Measurements from ENCODE around the gene CFAP77. TPM values are rescaled to one million over a fixed set of nuclear protein-coding genes. Genes with fewer than 3 reads are reported as not detected.

Gene CFAP77
- total and polyA plus RNA-seq, 2 of the 13 experiments (the other 11 are each of a cell fraction or from before 2014, with no cell fraction given) = not detected

DNA sequence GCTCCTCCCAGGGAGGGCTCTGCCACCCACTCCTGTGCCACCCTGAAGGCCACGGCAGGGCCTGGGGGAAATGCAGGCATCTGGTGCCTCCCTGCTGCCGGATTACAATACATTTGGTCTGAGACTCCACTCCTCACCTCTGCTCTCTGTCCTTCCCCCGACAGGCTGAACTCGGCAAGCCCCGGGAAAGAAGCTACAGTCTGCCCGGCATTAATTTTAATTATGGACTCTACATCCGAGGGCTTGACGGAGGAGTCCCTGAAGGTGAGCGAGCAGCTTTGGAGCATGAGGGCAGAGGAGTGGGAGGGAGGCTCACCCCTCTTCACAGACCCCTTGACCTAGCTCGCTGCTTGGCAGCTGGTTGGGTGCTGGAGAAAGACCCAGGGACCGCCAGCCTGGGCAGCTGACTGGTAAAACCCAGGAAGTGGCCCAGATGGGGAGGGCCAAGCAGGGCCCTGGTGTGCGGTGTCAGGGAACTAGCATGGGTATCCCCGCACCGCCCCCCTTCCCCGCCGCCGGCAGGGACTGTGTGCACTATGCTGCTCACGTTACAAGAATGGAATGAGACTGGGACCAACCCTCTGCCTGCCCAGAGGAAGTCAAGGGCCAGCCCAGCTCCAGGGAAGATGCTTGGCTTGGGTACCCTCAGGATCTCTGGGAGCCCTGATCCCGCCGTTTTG, 88.7 kb downstream of the CFAP77 start:
- H3K79me2 ChIP-seq (ENCODE audit: insufficient read depth, low read length) = no peaks in the 10 kb centered on the region
- no peak for DNase-seq (ENCODE audit: low spot score)
- no peak overlapping the region for H3K4me2 ChIP-seq (ENCODE audit: low read depth, low read length)
- in situ Hi-C loops (cut with HindIII; ENCODE audit: extremely low pct_ligation_motif_present, low pct_unique_long_range_greater_than_20kb) = no loop called here
- TF ChIP-seq SNAI1 (CRISPR knock-in tag; IDR thresholded peaks at IDR 0.05; ENCODE audit: borderline replicate concordance) (no peak), ZNF335 (CRISPR knock-in tag; IDR thresholded peaks at IDR 0.05) (no peak), TRIM24 (CRISPR knock-in tag; IDR thresholded peaks at IDR 0.05) (no peak), FOXA3 (CRISPR knock-in tag; IDR thresholded peaks at IDR 0.05) (no peak), ZNF468 (CRISPR knock-in tag; IDR thresholded peaks at IDR 0.05) (no peak), SMAD3 (CRISPR knock-in tag; IDR thresholded peaks at IDR 0.05) (no peak), JUN (CRISPR knock-in tag; IDR thresholded peaks at IDR 0.05) (no peak), ZNF792 (CRISPR knock-in tag; IDR thresholded peaks at IDR 0.05) (no peak), ZNF589 (CRISPR knock-in tag; conservative IDR thresholded peaks at IDR 0.05) (no peak)
- TF ChIP-seq, protein P1, sequence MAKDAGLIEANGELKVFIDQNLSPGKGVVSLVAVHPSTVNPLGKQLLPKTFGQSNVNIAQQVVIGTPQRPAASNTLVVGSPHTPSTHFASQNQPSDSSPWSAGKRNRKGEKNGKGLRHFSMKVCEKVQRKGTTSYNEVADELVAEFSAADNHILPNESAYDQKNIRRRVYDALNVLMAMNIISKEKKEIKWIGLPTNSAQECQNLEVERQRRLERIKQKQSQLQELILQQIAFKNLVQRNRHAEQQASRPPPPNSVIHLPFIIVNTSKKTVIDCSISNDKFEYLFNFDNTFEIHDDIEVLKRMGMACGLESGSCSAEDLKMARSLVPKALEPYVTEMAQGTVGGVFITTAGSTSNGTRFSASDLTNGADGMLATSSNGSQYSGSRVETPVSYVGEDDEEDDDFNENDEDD (CRISPR knock-in tag; IDR thresholded peaks at IDR 0.05; ENCODE audit: borderline replicate concordance) = no peak
- TF ChIP-seq, protein P2, sequence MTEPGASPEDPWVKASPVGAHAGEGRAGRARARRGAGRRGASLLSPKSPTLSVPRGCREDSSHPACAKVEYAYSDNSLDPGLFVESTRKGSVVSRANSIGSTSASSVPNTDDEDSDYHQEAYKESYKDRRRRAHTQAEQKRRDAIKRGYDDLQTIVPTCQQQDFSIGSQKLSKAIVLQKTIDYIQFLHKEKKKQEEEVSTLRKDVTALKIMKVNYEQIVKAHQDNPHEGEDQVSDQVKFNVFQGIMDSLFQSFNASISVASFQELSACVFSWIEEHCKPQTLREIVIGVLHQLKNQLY (CRISPR knock-in tag; IDR thresholded peaks at IDR 0.05) = no peak
- TF ChIP-seq, protein P3, sequence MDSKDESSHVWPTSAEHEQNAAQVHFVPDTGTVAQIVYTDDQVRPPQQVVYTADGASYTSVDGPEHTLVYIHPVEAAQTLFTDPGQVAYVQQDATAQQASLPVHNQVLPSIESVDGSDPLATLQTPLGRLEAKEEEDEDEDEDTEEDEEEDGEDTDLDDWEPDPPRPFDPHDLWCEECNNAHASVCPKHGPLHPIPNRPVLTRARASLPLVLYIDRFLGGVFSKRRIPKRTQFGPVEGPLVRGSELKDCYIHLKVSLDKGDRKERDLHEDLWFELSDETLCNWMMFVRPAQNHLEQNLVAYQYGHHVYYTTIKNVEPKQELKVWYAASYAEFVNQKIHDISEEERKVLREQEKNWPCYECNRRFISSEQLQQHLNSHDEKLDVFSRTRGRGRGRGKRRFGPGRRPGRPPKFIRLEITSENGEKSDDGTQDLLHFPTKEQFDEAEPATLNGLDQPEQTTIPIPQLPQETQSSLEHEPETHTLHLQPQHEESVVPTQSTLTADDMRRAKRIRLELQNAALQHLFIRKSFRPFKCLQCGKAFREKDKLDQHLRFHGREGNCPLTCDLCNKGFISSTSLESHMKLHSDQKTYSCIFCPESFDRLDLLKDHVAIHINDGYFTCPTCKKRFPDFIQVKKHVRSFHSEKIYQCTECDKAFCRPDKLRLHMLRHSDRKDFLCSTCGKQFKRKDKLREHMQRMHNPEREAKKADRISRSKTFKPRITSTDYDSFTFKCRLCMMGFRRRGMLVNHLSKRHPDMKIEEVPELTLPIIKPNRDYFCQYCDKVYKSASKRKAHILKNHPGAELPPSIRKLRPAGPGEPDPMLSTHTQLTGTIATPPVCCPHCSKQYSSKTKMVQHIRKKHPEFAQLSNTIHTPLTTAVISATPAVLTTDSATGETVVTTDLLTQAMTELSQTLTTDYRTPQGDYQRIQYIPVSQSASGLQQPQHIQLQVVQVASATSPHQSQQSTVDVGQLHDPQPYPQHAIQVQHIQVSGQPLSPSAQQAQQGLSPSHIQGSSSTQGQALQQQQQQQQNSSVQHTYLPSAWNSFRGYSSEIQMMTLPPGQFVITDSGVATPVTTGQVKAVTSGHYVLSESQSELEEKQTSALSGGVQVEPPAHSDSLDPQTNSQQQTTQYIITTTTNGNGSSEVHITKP (CRISPR knock-in tag; IDR thresholded peaks at IDR 0.05; ENCODE audit: low read depth) = no peak
- TF ChIP-seq, protein P4, sequence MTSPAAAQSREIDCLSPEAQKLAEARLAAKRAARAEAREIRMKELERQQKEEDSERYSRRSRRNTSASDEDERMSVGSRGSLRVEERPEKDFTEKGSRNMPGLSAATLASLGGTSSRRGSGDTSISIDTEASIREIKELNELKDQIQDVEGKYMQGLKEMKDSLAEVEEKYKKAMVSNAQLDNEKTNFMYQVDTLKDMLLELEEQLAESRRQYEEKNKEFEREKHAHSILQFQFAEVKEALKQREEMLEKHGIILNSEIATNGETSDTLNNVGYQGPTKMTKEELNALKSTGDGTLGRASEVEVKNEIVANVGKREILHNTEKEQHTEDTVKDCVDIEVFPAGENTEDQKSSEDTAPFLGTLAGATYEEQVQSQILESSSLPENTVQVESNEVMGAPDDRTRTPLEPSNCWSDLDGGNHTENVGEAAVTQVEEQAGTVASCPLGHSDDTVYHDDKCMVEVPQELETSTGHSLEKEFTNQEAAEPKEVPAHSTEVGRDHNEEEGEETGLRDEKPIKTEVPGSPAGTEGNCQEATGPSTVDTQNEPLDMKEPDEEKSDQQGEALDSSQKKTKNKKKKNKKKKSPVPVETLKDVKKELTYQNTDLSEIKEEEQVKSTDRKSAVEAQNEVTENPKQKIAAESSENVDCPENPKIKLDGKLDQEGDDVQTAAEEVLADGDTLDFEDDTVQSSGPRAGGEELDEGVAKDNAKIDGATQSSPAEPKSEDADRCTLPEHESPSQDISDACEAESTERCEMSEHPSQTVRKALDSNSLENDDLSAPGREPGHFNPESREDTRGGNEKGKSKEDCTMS (CRISPR knock-in tag; conservative IDR thresholded peaks at IDR 0.05) = no peak
- WGBS (ENCODE audit: low lambda C conversion rate) = 19% methylated on average over 9 of the region's 20 CpGs
- H3K9ac ChIP-seq (ENCODE audit: insufficient read depth, low read depth, low read length) = no peak overlapping the region
- FAIRE-seq = no peak
- intact Hi-C loops (cut with micrococcal nuclease; ENCODE audit: unreplicated experiment) = no loop called here
- peak; percentile 45; the same call in 2 of the 3 replicates for ATAC-seq
- peaks cover 10 to 72% of the 10 kb centered on the region in 2 experiments for H3K27me3 ChIP-seq (ENCODE audit: control insufficient read depth in 1 of 2, insufficient read depth in 2 of 2, low read length in 2 of 2)
- H3K36me3 ChIP-seq (replicated peaks in 1 of 2; ENCODE audit: control insufficient read depth in 1 of 2, insufficient read depth in 2 of 2, low read length in 2 of 2) = no peaks in the 10 kb centered on the region
- no peaks in the 10 kb centered on the region for H4K20me1 ChIP-seq (ENCODE audit: insufficient read depth, low read length)
- no peak overlapping the region for H3K4me3 ChIP-seq (replicated peaks in 1 of 3; ENCODE audit: insufficient read depth in 1 of 3, low read depth in 2 of 3, low read length in 3 of 3)
- no peaks in the 10 kb centered on the region for H3K4me1 ChIP-seq (ENCODE audit: insufficient read depth, low read length)
- no TSS peak for BruUV-seq (replicated peaks)
- CTCF ChIA-PET (ENCODE audit: low intra/inter-chr PET ratio, low total read pairs) = no interaction called here
- H3K9me3 ChIP-seq (ENCODE audit: low read length) = no peaks in the 10 kb centered on the region
- POLR2A ChIA-PET = no interaction called here
- H3K27ac ChIP-seq (ENCODE audit: extremely low read length, insufficient read depth, low read length) = no peak overlapping the region
- H2AFZ ChIP-seq (ENCODE audit: low read length) = no peak overlapping the region
